HCT116 (cell line): Measurements from ENCODE around the gene NELL1. TPM values are rescaled to one million over a fixed set of nuclear protein-coding genes. Genes with fewer than 3 reads are reported as not detected.
A peak's percentile ranks its signal among the peaks of the same experiment; 100 is the strongest.

Source experiments
- ATAC-seq: fragments of 200-7000 bp; cut with Tn5 transposase; 2 replicates; pipeline ENCODE4 v1.9.1; 2020; ENCODE audit warnings: mild to moderate bottlenecking, moderate library complexity
- BruUV-seq: library from RNA; stranded (reverse); fragments of 400-500 nt; replicated peaks from 2 replicates; lab custom pipeline; 2021; lab: Mats Ljungman, UMichigan
- CTCF ChIA-PET: fragments of 300-600 bp; sonication (Branson Sonifier 250); formaldehyde crosslinking; loops from one replicate; lab custom pipeline; 2021; ENCODE audit warnings: antibody characterized with exemption; lab: Charles Lee
- POLR2A ChIA-PET: fragments of 300-600, 350-600 bp; sonication (Branson Sonifier 250); formaldehyde crosslinking; loops from one replicate; lab custom pipeline; 2021; ENCODE audit warnings: antibody characterized with exemption; lab: Charles Lee
- RAD21 ChIA-PET, 2 experiments: fragments of 300-600 bp; sonication (Branson Sonifier 250); formaldehyde crosslinking; loops; one replicate each; lab custom pipeline; 2023; ENCODE audit warnings: low total read pairs in 2 of 2; ENCODE audit not compliant: uncharacterized antibody in 2 of 2, unreplicated experiment in 2 of 2, low non-redundant PET in 1 of 2; lab: Charles Lee
- DNase-seq: peaks from one replicate; pipeline ENCODE4 v3.0.0-alpha.2; 2010; ENCODE audit warnings: low read depth, low spot score
- H2AFZ ChIP-seq: fragments of 200-600 bp; shearing (Covaris generic), sonication (generic); 2 replicates; pipeline ENCODE4 v1.6.1; 2017; ENCODE audit warnings: low read depth, mixed run types, mixed read lengths, antibody characterized with exemption, low read length; ENCODE audit not compliant: poor library complexity, severe bottlenecking
- H3K27ac ChIP-seq: 2 replicates; pipeline ENCODE4 v1.5.1; 2012; ENCODE audit warnings: low read depth, low read length
- H3K27me3 ChIP-seq: fragments of 200-600 bp; sonication (generic); 2 replicates; pipeline ENCODE4 v1.6.1; 2016; ENCODE audit warnings: mixed run types, low read length, mixed read lengths; ENCODE audit not compliant: insufficient read depth
- H3K36me3 ChIP-seq, 2 experiments: fragments of 200-500 bp in 1 of 2; fragments of 200-600 bp in 1 of 2; sonication (Bioruptor generic) in 1 of 2; sonication (generic) in 1 of 2; 2 replicates each; pipeline versions ENCODE4 v1.5.1 to v1.6.1; 2014 to 2016; ENCODE audit warnings: low read length in 2 of 2, inconsistent platforms in 1 of 2, mixed read lengths in 1 of 2, mixed run types in 1 of 2; ENCODE audit not compliant: insufficient read depth in 2 of 2, control insufficient read depth in 1 of 2
- H3K4me1 ChIP-seq, 2 experiments: fragments of 200-600 bp in 1 of 2; sonication (generic) in 1 of 2; 2 replicates each; pipeline versions ENCODE4 v1.5.1 to v1.6.1; 2012 to 2017; ENCODE audit warnings: low read length in 2 of 2, inconsistent platforms in 1 of 2, mild to moderate bottlenecking in 1 of 2, mixed read lengths in 1 of 2, mixed run types in 1 of 2, moderate library complexity in 1 of 2; ENCODE audit not compliant: insufficient read depth in 2 of 2, control insufficient read depth in 1 of 2
- H3K4me2 ChIP-seq: fragments of 200-600 bp; sonication (generic); 2 replicates; pipeline ENCODE4 v1.6.1; 2017; ENCODE audit warnings: mixed run types, low read length, mixed read lengths
- H3K4me3 ChIP-seq, 2 experiments: fragments of 200-600 bp in 1 of 2; sonication (generic) in 1 of 2; replicated peaks in 1 of 2; 2 replicates each; pipeline ENCODE4 v1.5.1; 2011 to 2016; ENCODE audit warnings: low read length in 2 of 2, control low read depth in 1 of 2, low read depth in 1 of 2, mild to moderate bottlenecking in 1 of 2, mixed read lengths in 1 of 2, mixed run types in 1 of 2
- H3K79me2 ChIP-seq: fragments of 200-600 bp; sonication (generic); 2 replicates; pipeline ENCODE4 v1.6.1; 2017; ENCODE audit warnings: mild to moderate bottlenecking, mixed run types, low read length, moderate library complexity, mixed read lengths; ENCODE audit not compliant: insufficient read depth
- H3K9ac ChIP-seq: fragments of 200-600 bp; sonication (generic); 2 replicates; pipeline ENCODE4 v1.6.1; 2016; ENCODE audit warnings: low read length, mixed read lengths
- H3K9me2 ChIP-seq: fragments of 200-600 bp; sonication (generic), shearing (Covaris generic); 2 replicates; pipeline ENCODE4 v1.6.1; 2017; ENCODE audit warnings: mixed run types, mild to moderate bottlenecking, moderate library complexity; ENCODE audit not compliant: insufficient read depth
- H3K9me3 ChIP-seq, 2 experiments: fragments of 200-500 bp in 1 of 2; fragments of 200-600 bp in 1 of 2; sonication (Bioruptor generic) in 1 of 2; sonication (generic) in 1 of 2; 2 replicates each; pipeline ENCODE4 v1.6.1; 2014 to 2017; ENCODE audit warnings: low read length in 2 of 2, mixed read lengths in 2 of 2, inconsistent platforms in 1 of 2, low read depth in 1 of 2, mild to moderate bottlenecking in 1 of 2, mixed run types in 1 of 2, moderate library complexity in 1 of 2; ENCODE audit not compliant: control insufficient read depth in 1 of 2, insufficient read depth in 1 of 2
- H4K20me1 ChIP-seq: fragments of 200-600 bp; sonication (generic), shearing (Covaris generic); 2 replicates; pipeline ENCODE4 v1.6.1; 2017; ENCODE audit warnings: mixed run types, mild to moderate bottlenecking, moderate library complexity; ENCODE audit not compliant: insufficient read depth
- ELF1 ChIP-seq: IDR thresholded peaks from 2 replicates; pipeline ENCODE4 v1.6.1; 2012; ENCODE audit warnings: low read depth, borderline replicate concordance
- EZH2 ChIP-seq: fragments of 200-600 bp; sonication (generic); IDR thresholded peaks from 2 replicates; pipeline ENCODE4 v1.6.1; 2017; ENCODE audit warnings: antibody characterized with exemption, mixed run types
- EZH2phosphoT487 ChIP-seq: fragments of 200-600 bp; IDR thresholded peaks from 2 replicates; pipeline ENCODE4 v1.6.1; 2018; ENCODE audit warnings: antibody characterized with exemption, borderline replicate concordance
- RAD21 ChIP-seq: IDR thresholded peaks from 2 replicates; pipeline ENCODE4 v1.6.1; 2012; ENCODE audit warnings: low read depth, mild to moderate bottlenecking
- SIN3A ChIP-seq: IDR thresholded peaks from 2 replicates; pipeline ENCODE4 v1.6.1; 2012; ENCODE audit warnings: low read depth
- SP1 ChIP-seq: IDR thresholded peaks from 2 replicates; pipeline ENCODE4 v1.6.1; 2012; ENCODE audit warnings: low read depth
- intact Hi-C: fragments of 100-400 bp; cut with micrococcal nuclease; formaldehyde crosslinking; loops from 2 replicates; pipeline ENCODE4 v1.10.0; 2022
- total RNA-seq: library from RNA; stranded (reverse); gene quantifications from one replicate; pipeline ENCODE4 v1.2.1, GENCODE V29; 2021; ENCODE audit not compliant: unreplicated experiment
- TF ChIP-seq, protein P1 (sequence below), 3 experiments: fragments of 200-600 bp in 1 of 3; sonication (generic) in 1 of 3; IDR thresholded peaks in 2 of 3; conservative IDR thresholded peaks in 1 of 3; 2 replicates each; pipeline ENCODE4 v1.5.1; 2012 to 2017; ENCODE audit warnings: low read depth in 2 of 3, low read length in 2 of 3, antibody characterized with exemption in 1 of 3, borderline replicate concordance in 1 of 3, control low read depth in 1 of 3, mild to moderate bottlenecking in 1 of 3, mixed read lengths in 1 of 3, mixed run types in 1 of 3, moderate library complexity in 1 of 3; ENCODE audit not compliant: insufficient read depth in 1 of 3
- TF ChIP-seq, protein P2 (sequence below): IDR thresholded peaks from 2 replicates; pipeline ENCODE4 v1.6.1; 2012

The NELL1 gene
- total RNA-seq, 1 experiment from 2014 or later: not detected

DNA sequence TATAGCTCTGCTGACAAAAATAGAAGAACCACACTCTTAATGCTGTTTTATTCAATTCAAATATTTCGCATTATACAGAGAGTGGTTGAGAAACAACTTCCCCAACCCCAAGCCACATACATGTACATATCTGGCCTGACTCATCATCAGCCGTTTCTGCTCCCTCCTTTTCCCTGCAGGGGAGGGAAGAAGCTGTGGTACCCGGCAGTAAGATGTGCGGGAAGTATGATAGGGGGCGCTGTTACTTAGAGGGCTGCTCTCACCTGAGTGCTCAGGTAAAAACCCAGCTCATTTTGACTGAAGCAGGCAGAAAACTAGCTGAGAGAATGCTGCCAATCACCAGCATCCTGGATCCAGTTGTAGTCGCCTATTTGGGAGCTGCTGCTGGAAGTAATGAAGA, 85.5 kb downstream of the NELL1 start:
- no peak for DNase-seq
- TF ChIP-seq RAD21: no peak
- TF ChIP-seq, protein P1, sequence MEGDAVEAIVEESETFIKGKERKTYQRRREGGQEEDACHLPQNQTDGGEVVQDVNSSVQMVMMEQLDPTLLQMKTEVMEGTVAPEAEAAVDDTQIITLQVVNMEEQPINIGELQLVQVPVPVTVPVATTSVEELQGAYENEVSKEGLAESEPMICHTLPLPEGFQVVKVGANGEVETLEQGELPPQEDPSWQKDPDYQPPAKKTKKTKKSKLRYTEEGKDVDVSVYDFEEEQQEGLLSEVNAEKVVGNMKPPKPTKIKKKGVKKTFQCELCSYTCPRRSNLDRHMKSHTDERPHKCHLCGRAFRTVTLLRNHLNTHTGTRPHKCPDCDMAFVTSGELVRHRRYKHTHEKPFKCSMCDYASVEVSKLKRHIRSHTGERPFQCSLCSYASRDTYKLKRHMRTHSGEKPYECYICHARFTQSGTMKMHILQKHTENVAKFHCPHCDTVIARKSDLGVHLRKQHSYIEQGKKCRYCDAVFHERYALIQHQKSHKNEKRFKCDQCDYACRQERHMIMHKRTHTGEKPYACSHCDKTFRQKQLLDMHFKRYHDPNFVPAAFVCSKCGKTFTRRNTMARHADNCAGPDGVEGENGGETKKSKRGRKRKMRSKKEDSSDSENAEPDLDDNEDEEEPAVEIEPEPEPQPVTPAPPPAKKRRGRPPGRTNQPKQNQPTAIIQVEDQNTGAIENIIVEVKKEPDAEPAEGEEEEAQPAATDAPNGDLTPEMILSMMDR (IDR thresholded peaks at IDR 0.05 in 2 of 3, conservative IDR thresholded peaks at IDR 0.05 in 1 of 3; ENCODE audit: borderline replicate concordance in 1 of 3, insufficient read depth in 1 of 3, low read depth in 2 of 3, low read length in 2 of 3): peak in 2 of 3 experiments; percentile 8 to 34; a peak in 2 of 6 replicates
- no peak for TF ChIP-seq EZH2phosphoT487
- no peak for TF ChIP-seq ELF1
- TF ChIP-seq, protein P2, sequence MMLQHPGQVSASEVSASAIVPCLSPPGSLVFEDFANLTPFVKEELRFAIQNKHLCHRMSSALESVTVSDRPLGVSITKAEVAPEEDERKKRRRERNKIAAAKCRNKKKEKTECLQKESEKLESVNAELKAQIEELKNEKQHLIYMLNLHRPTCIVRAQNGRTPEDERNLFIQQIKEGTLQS: no peak
- intact Hi-C loops: no loop called here
- H3K27ac ChIP-seq: no peak overlapping the region
- H2AFZ ChIP-seq: no peak overlapping the region
- no peaks in the 10 kb centered on the region for H3K36me3 ChIP-seq
- ChIA-PET RAD21 (no interaction called here), CTCF (no interaction called here), POLR2A (no interaction called here)
- no peaks in the 10 kb centered on the region for H4K20me1 ChIP-seq
- no peak overlapping the region for H3K4me2 ChIP-seq
- BruUV-seq: no TSS peak
- no peaks in the 10 kb centered on the region for H3K79me2 ChIP-seq
- no peaks in the 10 kb centered on the region for H3K9me3 ChIP-seq
- no peaks in the 10 kb centered on the region for H3K4me1 ChIP-seq
- H3K4me3 ChIP-seq: no peak overlapping the region
- ATAC-seq: peak; percentile 38; the same call in 1 of the 2 replicates
- H3K9ac ChIP-seq: no peak overlapping the region
- no peaks in the 10 kb centered on the region for H3K9me2 ChIP-seq
- H3K27me3 ChIP-seq: no peaks in the 10 kb centered on the region

DNA sequence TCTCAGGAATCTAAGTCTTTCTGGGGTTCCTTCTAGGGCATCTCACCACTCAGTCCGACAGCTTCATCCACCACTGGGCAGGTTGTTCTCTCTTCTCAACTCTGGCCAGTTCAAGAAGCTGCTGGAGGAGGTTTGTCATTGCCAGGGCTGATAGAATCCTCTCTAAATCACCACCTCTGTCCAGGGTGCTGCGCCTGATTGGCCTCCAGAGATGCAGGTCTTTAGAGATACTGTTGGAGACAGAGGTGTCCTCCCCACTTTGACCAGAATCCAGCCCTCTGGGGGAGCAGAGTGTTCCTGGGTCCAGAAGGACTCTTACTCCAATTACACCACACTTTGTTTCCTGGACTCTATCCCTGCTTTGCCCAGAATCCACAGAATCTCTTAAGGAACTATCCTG, 90.2 kb downstream of the NELL1 start:
- ATAC-seq: no peak
- ChIA-PET POLR2A (no interaction called here), RAD21 (no interaction called here), CTCF (no interaction called here)
- Histone ChIP-seq H3K27me3 (no peaks in the 10 kb centered on the region), H3K9me2 (no peaks in the 10 kb centered on the region), H3K4me2 (no peak overlapping the region), H3K9me3 (no peaks in the 10 kb centered on the region), H3K4me3 (no peak overlapping the region)
- no peak for TF ChIP-seq SIN3A
- TF ChIP-seq EZH2: no peak
- no peak for TF ChIP-seq SP1
- TF ChIP-seq, all 23 proteins: peak for 0
- H4K20me1 ChIP-seq: no peaks in the 10 kb centered on the region
- H3K27ac ChIP-seq: no peak overlapping the region
- no peaks in the 10 kb centered on the region for H3K36me3 ChIP-seq
- no peaks in the 10 kb centered on the region for H3K79me2 ChIP-seq
- BruUV-seq: no TSS peak
- no peaks in the 10 kb centered on the region for H3K4me1 ChIP-seq
- no peak overlapping the region for H2AFZ ChIP-seq
- no peak overlapping the region for H3K9ac ChIP-seq
- no peak for DNase-seq
- intact Hi-C loops: no loop called here
